Right ventricle myocardium superior (tissue), 1 donor: ENCODE measurements around the gene JARID2. TPM values are rescaled to one million over a fixed set of nuclear protein-coding genes. Genes with fewer than 3 reads are reported as not detected.

ENCODE experiments used
- ATAC-seq: fragments of 200-7000 bp; cut with Tn5 transposase; one replicate; pipeline ENCODE4 v1.9.1; 2020; ENCODE audit warnings: mild to moderate bottlenecking; ENCODE audit not compliant: poor library complexity
- DNase-seq: peaks from one replicate; pipeline ENCODE4 v3.0.0-alpha.2; 2020
- intact Hi-C: fragments of 100-400 bp; cut with DNase I; formaldehyde crosslinking; loops from one replicate; pipeline ENCODE4 v1.11.2; 2022
- total RNA-seq: library from RNA; stranded (reverse); fragmentation: NEBNext Ultra II Directional; extraction: Animal tissue kit (Norgen Biotek cat#: 25700); gene quantifications from one replicate; pipeline ENCODE4 v1.2.1, GENCODE V29; 2021
- donor health status: DM: no; HTN: yes; CAD: no; lungs with severe emphysema.

The JARID2 gene
- total RNA-seq, 1 donor from 2014 or later: 8.1 TPM

DNA sequence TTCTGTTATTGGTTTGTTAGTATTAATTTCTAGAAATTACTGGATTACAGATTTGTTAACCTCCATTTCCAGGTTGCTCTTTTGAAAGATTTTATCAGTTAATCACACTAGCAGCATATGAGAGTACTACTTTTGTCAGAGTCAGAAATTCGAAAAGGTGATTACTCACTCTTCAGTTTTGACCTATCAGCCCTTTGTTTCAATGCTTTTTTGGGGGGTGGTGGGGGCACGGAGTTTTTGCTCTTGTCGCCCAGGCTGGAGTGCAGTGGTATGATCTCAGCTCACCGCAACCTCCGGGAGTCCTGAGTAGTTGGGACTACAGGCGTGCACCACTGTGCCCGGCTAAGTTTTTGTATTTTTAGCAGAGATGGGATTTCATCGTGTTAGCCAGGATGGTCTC, 149.2 kb downstream of the JARID2 start:
- DNase-seq (no peak), ATAC-seq (no peak)
- intact Hi-C loops: no loop called here

- intact Hi-C loops: no loop called here
- ATAC-seq (no peak), DNase-seq (no peak)
Observed at GRCh38 chr6:15396808-15397207, 150.9 kb downstream of the JARID2 start.

GRCh38 chr6:15398633-15399275, 152.9 kb downstream of the JARID2 start:
- intact Hi-C loops: no loop called here
- no peak for ATAC-seq

GRCh38 chr6:15399641-15400470, 154.0 kb downstream of the JARID2 start:
- ATAC-seq: peak; percentile 90
- intact Hi-C loops: no loop called here
- DNase-seq: peak; percentile 83

More at GRCh38 chr6:15398633-15399275, 152.9 kb downstream of the JARID2 start:
- no peak for DNase-seq

DNA sequence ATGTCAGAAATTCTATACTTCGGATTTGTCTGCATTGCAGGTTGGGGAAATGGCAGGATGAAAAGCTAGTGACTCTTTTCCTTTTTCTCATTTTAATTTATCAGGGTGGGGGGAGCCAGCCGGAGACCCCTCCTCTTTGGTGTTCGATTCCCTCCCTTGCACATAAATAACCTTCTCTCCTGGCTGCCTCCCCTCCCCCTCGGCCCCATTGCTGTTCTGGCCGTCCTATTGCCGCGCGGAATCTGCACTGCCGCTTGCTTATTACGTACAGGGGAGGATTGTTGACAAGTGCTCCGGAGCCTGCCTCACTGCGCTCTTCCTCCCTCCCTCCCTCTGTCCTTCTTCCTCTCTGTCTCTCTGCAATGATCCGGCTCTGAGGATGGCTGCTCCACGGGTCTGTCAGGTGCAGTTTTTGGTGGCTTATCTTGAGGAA, 154.7 kb downstream of the JARID2 start:
- DNase-seq (peak; percentile 84), ATAC-seq (peak; percentile 91)
- intact Hi-C loops: no loop called here

DNA sequence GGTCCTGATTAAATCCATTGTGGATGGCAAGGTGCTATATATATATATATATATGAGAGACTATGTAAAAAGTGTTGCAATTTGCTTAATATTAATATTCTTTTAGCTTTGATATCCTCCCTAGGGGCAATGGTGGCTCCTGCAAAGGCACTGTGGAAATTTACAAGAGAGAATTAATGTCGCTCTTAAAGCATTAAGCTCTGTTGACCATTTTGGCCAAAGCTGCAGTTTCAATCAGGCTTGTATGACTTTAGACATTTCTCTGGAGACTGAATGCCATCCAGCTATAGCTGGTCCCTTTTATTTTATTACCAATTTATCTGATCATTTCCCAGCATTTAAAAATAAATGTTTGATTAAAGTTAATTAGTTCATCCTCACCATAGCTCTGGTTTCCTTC, 155.3 kb downstream of the JARID2 start:
- intact Hi-C loops: no loop called here
- DNase-seq: no peak
- ATAC-seq: no peak

DNA sequence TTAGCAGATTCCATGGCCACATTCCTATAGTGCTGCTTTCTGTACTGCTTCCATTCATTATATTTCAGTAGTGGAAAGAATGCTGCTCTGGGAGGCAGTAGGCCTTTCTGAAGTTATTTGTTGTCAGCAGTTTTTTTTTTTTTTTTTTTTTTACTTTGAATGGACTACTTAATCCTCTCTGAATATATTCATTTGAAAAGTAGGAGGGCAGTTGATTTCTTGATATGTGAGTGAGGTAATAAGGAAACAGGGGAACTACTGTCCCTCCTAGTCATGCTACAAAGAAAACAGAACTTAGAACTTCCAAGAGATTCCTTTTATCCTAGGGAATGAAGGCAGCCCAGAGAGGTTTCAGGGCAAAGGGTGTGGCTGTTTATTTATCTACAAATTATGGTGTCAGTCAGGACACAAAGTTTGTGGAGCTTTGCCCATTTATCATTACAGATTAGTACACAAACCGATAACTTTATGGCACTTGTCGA, 155.9 kb downstream of the JARID2 start:
- intact Hi-C loops: no loop called here
- ATAC-seq (no peak), DNase-seq (no peak)

DNA sequence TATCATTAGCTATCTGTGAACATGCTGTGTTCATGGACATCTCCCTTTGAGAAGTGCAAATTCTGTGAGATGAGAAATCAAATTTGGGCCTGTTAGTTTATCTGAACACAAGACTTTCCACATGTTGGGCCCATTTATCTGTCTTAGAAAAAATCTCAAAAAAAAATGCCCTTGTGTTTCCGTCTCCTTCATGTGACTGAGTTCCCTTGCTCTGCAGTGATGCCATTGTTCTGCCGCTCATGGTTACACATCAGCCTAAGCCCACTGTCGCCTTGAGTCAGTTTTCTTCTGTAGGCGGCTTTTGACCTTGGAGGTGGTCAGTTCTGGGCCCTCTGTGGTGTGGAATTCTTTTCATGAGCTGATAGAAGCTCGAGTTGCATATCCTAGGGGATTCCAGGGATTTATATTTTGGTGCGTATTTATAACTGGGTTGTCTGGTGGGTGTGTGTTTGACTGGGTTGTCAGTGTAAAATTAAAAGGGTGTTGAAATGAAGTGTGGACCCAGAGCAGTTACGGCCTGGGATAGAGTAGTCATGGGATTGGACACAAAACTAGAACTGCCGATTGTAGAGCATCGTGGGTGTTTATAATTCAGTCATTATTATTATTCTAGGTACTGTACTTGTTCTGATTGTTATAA, 156.7 kb downstream of the JARID2 start:
- DNase-seq: no peak
- no peak for ATAC-seq
- intact Hi-C loops: no loop called here

DNA sequence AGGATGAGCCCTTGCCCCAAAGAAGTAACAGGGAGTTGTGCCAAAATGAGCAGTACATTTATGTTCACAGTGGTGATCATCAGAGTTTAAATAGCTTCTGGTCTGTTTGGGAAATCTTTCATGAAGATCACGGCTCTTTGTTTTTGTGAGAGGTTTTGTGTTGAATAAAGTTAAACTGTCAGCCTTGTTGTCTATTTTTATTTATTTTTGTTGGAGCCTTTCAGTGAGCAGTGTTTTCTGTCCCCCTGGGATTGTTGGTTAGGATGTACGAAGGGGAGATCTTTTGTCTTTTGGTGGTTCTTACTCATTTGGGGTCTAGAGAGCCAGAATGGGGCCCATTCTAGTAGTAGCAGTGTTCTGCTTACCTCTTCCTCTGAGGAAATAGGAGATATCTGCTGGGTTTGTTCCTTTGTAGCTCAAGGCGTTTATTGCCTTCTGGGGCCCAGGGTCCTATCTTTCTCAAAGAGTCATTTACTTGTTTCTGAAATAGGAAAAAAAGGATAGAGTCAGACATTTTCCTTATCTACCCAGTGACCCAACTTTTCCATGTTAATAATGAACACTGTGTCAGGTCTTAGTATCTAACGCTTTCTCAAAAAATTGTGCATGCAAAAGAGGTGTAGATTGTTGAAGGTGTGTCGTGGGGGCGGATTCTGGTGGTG, 157.4 kb downstream of the JARID2 start:
- intact Hi-C loops: no loop called here
- ATAC-seq (no peak), DNase-seq (no peak)

GRCh38 chr6:15404685-15404980, 158.8 kb downstream of the JARID2 start:
- DNase-seq (no peak), ATAC-seq (no peak)
- intact Hi-C loops: no loop called here

GRCh38 chr6:15405129-15406068, 159.5 kb downstream of the JARID2 start:
- ATAC-seq (no peak), DNase-seq (no peak)
- intact Hi-C loops: no loop called here

GRCh38 chr6:15406452-15406851, 160.6 kb downstream of the JARID2 start:
- intact Hi-C loops: no loop called here
- ATAC-seq (no peak), DNase-seq (no peak)

DNA sequence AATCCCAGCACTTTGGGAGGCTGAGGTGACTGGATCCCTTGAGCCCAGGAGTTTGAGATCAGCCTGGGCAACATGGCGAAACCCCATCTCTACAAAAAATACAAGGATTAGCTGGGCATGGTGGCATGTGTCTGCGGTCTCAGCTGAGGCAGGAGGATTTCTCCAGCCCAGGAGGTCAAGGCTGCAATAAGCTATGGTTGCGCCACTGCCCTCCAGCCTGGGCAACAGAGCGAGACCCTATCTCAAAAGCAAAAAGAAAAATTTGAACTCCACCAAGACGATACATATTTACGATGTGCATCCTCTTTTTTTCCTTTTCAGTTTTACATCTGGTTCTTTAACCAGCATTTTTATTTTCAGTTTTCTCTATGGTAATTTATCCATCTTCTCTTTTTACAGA, 162.1 kb downstream of the JARID2 start:
- no peak for ATAC-seq
- intact Hi-C loops: no loop called here
- DNase-seq: no peak

DNA sequence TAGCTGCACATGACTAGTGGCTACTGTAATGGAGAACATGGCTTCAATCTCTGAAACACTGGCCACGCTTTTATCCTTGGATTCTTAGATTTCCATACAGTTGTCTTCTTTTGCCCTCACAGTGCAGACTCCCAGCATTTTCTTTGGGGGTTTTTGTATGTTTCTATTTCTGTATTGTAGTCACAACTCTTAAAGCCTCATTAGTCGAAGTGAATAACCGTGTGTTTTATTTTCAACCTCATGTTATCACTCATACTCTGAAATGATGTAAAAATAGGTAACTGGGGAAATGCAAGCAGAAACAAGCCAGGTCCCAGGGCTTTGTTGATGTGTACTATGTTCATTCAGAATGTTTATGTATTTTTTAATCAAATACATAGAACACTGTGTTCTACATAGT, 162.9 kb downstream of the JARID2 start:
- ATAC-seq (no peak), DNase-seq (no peak)
- intact Hi-C loops: no loop called here

DNA sequence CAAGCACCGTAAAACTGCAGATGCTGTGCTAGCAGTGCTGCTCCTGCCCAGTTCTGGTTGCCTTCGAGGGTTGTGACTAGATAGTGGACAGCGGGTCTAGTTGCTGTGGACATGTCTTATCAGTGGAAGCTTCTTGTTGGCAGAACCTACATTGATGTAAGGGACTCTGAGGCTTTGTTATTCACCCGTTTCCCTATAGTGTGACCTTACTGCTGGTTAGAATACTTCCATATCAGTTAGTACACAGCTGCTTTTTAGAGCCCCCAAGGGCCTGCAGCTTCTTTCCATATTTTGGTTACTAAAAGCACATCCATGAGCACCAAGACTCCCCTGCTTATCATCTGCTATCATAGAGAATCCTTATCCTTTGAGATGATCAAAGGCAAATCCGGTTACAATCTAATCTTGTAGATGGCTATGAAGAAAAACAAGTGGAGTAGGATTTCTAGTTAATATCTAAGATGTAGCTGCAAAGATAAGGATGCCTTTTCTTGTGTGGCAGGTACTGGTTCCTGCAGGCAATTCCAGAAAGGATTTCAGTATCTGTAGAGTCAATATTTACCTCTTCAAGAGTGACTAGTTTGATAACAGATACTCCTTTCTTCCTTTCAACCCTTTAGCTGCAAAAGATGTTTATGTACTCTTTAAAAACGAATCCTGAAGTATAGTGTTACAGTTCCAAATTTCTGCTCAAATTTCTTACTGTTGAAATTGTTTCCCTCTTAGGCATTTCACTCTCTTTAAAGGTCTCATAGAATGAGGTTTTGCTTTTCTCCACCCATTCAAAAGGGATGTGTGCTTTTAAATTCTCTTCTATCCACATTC, 163.6 kb downstream of the JARID2 start:
- intact Hi-C loops: no loop called here
- ATAC-seq: peak; percentile 30
- DNase-seq: no peak

GRCh38 chr6:15410126-15410391, 164.2 kb downstream of the JARID2 start:
- ATAC-seq: no peak
- intact Hi-C loops: no loop called here
- no peak for DNase-seq

GRCh38 chr6:15410752-15411151, 164.9 kb downstream of the JARID2 start:
- intact Hi-C loops: no loop called here
- ATAC-seq: no peak
- DNase-seq: no peak

- DNase-seq: no peak
- no peak for ATAC-seq
- intact Hi-C loops: no loop called here
Observed at GRCh38 chr6:15411766-15412165, 165.9 kb downstream of the JARID2 start.
